IPS DF 19.7 (cell line): Measurements from ENCODE around the gene PARVG.
"Not testable (repeated sequence)": the region's sequence is repeated elsewhere in the genome, so short reads cannot be mapped to it uniquely, and the experiment has no call there.

Experiments
- DNase-seq: peaks from one replicate; pipeline ENCODE4 v3.0.0-alpha.2; 2013; ENCODE audit warnings: low read depth, low spot score

PARVG gene

GRCh38 chr22:44211946-44212930 lies 31.5 kb downstream of the PARVG start:
- DNase-seq, result no peak

- DNase-seq, result no peak
Observed at GRCh38 chr22:44212936-44213335, 32.2 kb downstream of the PARVG start.

- DNase-seq, result no peak
Observed at GRCh38 chr22:44213489-44214043, 32.8 kb downstream of the PARVG start.

GRCh38 chr22:44214187-44214586 lies 33.5 kb downstream of the PARVG start:
- no peak for DNase-seq

GRCh38 chr22:44214764-44215163 lies 34.0 kb downstream of the PARVG start:
- DNase-seq, result no peak

- no peak for DNase-seq
Observed at GRCh38 chr22:44215287-44215686, 34.6 kb downstream of the PARVG start.

GRCh38 chr22:44217346-44217745 lies 36.6 kb downstream of the PARVG start:
- DNase-seq, result no peak

- no peak for DNase-seq
Observed at GRCh38 chr22:44218071-44218470, 37.3 kb downstream of the PARVG start.

GRCh38 chr22:44219101-44219870 lies 38.6 kb downstream of the PARVG start:
- DNase-seq, result no peak

- DNase-seq, result no peak
Observed at GRCh38 chr22:44220727-44221680, 40.3 kb downstream of the PARVG start.

GRCh38 chr22:44221710-44222475 lies 41.2 kb downstream of the PARVG start:
- DNase-seq, result no peak

- no peak for DNase-seq
Observed at GRCh38 chr22:44224166-44224565, 43.4 kb downstream of the PARVG start.

- no peak for DNase-seq
Observed at GRCh38 chr22:44225091-44225689, 44.5 kb downstream of the PARVG start.

- no peak for DNase-seq
Observed at GRCh38 chr22:44225812-44226211, 45.1 kb downstream of the PARVG start.

- DNase-seq, result no peak
Observed at GRCh38 chr22:44229331-44229730, 48.6 kb downstream of the PARVG start.

- no peak for DNase-seq
Observed at GRCh38 chr22:44229809-44230208, 49.1 kb downstream of the PARVG start.

GRCh38 chr22:44231233-44231632 lies 50.5 kb downstream of the PARVG start:
- no peak for DNase-seq

GRCh38 chr22:44234372-44234771 lies 53.6 kb downstream of the PARVG start:
- not testable (repeated sequence) for DNase-seq

- no peak for DNase-seq
Observed at GRCh38 chr22:44237290-44237689, 56.6 kb downstream of the PARVG start.

GRCh38 chr22:44241121-44241520 lies 60.4 kb downstream of the PARVG start:
- DNase-seq, result not testable (repeated sequence)
